HG02938 (cell line): ENCODE results near the gene UBL5.
A peak's percentile ranks its signal among the peaks of the same experiment; 100 is the strongest.
"Not testable (repeated sequence)": the region's sequence is repeated elsewhere in the genome, so short reads cannot be mapped to it uniquely, and the experiment has no call there.

Source experiments
- ATAC-seq: cut with Tn5 transposase; IDR thresholded peaks from one replicate; pipeline ENCODE4 v1.9.1; 2021; ENCODE audit warnings: mild to moderate bottlenecking, moderate library complexity; ENCODE audit not compliant: unreplicated experiment

Gene UBL5

DNA sequence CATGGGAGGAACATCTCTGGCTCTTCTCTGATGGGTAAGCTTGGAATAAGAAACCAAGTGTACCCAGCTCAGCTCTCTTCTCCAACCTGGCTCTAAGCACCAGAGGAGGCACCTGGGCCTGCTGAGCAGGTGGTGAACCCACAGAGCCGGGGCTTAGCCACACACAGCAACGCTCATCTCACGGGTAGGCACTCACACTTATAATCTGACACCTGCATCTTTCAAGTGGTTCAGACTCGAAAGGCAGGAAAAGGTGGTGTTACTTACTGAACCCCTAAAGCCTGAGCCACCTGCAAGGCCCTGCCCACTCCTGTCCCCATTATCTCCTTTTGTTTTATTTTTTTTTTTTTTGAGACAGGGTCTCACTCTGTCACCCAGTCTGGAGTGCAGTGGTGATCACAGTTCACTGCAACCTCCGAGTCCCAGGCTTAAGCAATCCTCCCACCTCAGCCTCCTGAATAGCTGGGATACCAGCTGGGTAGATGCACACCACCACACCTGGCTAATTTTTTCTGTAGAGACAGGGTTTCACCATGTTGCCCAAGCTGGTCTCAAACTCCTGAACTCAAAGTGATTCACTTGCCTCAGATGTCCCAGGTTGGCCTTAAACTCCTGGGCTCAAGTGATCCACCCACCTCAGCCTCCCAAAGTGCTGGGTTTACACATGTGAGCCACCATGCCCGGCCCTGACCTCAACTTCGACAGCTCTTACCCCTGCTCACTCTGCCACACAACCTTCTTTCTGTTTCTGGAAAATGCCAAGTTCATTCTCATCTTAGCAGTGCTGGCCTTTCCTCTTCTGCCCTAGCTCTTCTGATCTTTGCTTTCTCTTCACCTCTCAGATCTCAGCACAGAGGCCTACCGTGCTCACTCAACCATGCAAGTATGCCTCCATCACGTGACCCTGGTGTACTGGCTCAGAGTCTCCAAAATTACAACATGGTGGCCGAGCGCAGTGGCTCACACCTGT is 18.6 kb upstream of the UBL5 start:
- ATAC-seq = no peak

GRCh38 chr19:9811139-9811538 is 16.6 kb upstream of the UBL5 start:
- ATAC-seq = no peak

DNA sequence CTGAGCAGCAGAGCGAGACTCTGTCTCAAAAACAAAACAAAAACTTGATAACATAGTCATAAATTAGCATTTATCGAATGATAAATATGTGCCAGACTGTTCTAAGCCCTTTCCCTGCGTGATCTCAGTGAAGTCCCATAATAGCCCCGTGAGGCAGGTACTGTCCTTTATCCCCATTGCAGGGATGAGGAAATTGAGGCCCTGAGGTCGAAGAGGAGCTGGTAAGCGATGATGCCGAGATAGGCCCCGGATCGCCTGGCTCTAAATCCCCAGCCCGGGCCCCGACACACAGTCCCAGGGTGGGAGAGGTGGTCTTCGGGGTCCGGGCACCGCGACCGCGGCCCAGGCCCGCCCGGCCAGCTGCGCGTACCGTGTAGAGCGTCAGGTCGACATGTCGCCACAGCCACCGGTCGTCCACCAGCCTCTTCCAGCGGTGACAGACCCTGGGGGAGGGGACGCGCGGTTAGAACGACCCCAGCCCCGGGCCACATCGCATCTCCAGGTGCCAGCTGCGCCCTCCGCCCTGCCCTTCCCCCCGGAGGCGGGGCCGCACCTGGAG is 9.5 kb upstream of the UBL5 start:
- no peak for ATAC-seq

DNA sequence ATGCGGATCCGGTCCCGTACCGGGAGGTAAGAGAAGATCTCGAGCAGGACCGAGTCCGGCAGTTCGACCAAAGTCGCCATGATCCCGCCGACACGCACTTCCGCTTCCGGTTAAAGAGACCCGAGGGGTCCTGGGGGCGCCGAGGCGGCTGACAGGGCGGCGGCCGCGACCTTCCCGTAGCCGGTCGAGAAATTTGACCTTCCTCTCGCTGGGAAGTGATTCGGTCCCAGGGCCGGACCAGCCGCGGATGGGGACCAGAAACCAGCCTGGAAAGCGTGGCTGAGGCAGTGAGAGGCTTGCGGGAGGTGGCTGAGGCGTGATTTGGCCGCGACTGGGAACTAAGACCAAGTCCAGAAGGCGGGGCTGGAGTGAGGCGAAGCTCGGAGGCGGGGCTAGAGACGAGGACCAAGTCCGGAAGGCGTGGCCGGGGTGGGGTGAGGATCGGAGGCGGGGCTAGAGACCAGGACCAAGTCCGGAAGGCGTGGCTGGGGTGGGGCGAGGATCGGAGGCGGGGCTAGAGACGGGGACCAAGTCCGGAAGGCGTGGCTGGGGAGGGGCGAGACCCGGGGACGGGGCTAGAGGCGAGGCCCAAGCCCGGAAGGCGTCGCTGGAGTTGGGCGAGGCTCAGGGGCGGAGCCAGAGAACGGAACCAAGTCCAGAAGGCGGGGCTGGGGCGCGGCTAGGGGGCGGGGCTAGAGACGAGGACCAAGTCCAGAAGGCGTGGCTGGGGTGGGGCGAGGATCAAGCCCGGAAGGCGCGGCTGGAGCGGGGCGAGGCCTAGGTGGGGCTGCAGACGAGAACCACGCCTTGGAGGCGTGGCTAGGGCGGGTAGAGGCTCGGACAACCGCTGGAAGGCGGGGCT is 8.8 kb upstream of the UBL5 start, which contains the start of gene FBXL12:
TSS of gene FBXL12 (minus strand) at position 346 of the 862 bp plus-strand sequence. CDS start at position 80, 266 bp downstream.
- ATAC-seq = peak; percentile 83

DNA sequence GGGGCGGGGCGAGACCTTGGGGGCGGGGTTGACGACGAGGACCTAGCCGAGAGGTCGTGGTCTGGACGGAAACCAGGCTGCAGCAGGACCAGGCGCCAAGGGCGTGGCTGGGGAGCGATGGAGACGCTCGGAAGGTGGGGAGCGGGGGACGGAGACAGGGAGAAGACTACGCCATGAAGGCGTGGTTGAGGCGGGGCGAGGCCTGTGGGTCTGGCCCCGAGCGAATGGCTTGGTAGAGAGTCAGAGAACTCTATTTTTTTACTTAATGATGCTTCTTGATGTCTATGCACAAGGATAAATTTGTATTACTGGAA is 8.2 kb upstream of the UBL5 start:
- ATAC-seq = no peak

GRCh38 chr19:9820034-9820433 is 7.7 kb upstream of the UBL5 start:
- not testable (repeated sequence) for ATAC-seq

DNA sequence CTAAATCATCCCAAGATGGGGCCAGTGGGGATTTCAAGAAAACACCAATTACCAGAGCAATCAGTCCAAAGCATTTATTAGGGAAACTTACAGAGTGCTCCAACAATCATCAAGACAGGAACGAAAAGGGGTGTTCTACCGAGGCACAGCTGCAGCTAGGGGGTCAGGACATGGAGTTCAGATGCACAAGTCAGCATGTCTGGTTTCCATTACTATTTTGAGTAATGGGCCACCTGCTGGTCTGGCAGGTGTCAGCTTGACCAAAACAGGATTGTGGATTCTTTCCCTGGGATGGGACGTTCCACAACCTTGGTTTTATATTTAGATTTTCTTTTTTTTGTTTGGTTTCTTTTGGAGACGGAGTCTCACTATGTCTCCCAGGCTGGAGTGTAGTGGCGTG is 3.9 kb upstream of the UBL5 start:
- ATAC-seq = no peak

GRCh38 chr19:9828551-9829063 is 889 bp downstream of the UBL5 start:
- no peak for ATAC-seq

DNA sequence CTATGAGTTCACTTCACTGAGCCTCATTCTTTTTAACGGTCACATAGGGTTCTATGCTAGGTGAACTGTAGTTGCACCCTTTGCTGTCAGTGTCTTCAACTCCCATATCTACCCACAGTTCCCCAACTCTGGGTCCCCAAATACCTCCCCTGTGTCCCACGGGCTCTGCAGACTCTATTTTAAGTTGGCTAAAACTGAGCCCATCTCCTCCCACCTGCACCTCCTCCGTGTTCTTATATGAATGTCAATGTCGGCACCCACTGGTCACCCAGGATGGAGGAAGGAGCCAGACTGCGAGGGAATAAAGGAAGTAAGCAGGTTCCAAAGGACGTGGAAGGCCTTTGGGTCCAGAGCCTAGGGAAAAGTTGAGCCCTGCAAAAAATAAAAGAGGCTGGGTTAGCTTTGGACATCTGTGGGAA is 6.6 kb downstream of the UBL5 start:
- ATAC-seq = no peak

DNA sequence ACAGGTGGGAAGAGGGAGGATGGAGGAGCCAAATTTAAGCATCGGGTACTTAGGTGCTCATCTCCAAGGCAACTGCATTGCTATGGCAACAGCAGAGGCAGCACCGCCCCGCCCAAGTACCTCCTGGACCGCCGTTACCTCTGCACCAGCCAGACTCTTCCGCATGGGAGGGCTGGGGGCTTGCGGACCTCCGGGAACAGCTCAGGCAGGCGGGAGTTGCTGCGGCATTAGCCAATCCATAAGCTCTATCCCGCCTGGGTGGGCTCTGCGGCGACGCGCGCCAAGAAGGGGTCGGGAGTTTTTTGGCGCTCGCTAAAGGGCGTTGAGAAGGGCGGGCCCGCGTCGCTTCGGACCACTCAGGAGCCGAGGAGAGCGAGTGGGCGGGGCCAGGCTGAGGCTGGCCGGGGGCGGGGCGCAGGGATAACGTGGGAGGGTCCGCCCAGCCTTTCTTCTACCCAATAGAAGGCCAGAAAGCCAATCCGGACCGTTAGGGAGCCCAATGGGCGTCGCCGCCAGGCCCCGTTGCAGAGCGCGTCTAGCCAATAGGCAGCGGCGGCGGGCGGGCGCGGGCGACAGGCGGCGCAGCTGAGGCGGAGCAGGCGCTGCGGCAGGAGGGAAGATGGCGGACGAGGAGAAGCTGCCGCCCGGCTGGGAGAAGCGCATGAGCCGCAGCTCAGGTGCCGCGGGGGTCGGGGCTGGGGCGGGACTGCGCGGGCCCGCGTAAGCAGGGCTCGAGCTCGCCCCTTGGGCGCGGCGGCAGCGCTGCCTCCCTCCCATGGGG is 7.2 kb downstream of the UBL5 start, which contains the start of gene PIN1:
TSS of gene PIN1 (plus strand) at position 593 of the 781 bp plus-strand sequence. CDS start at position 620, 27 bp downstream.
- peak; percentile 94 for ATAC-seq

DNA sequence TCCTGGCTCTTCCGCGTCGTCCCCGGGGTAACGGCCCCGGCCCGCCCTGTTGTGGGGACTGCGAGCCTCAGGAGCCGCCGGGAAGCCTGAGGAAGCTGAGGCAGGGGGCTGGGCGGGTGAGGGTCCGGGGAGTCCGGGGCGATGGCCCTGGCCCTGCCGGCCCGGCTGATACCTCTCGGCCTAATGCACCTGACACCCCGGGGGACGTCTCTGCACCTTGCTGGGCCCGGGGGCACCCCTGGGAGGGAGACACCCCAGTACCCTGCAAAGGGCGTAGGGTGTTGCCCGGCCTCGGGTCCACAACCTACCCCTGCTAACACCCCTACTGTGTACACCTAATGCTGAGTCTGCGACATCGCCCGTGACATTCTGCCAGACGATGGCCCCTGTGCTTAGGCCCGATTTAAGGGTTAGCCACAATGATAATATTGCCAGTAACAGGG is 7.8 kb downstream of the UBL5 start:
- no peak for ATAC-seq

- ATAC-seq = no peak
Observed at GRCh38 chr19:9836021-9836420, 8.3 kb downstream of the UBL5 start.

DNA sequence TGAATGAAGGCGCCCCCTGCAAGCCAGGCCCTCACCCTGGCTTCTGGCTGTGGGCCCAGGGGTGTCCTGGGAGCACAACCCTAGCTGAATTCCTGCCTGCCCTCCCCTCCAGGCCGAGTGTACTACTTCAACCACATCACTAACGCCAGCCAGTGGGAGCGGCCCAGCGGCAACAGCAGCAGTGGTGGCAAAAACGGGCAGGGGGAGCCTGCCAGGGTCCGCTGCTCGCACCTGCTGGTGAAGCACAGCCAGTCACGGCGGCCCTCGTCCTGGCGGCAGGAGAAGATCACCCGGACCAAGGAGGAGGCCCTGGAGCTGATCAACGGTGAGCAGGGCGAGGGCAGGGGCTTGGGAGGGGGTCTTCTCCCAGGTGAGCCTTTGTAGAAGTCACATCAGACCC is 10.6 kb downstream of the UBL5 start:
- ATAC-seq = no peak

GRCh38 chr19:9839415-9839814 is 11.7 kb downstream of the UBL5 start:
- no peak for ATAC-seq

GRCh38 chr19:9842834-9843625 is 15.3 kb downstream of the UBL5 start:
- no peak for ATAC-seq

GRCh38 chr19:9843626-9844273 is 16.0 kb downstream of the UBL5 start:
- ATAC-seq = not testable (repeated sequence)

DNA sequence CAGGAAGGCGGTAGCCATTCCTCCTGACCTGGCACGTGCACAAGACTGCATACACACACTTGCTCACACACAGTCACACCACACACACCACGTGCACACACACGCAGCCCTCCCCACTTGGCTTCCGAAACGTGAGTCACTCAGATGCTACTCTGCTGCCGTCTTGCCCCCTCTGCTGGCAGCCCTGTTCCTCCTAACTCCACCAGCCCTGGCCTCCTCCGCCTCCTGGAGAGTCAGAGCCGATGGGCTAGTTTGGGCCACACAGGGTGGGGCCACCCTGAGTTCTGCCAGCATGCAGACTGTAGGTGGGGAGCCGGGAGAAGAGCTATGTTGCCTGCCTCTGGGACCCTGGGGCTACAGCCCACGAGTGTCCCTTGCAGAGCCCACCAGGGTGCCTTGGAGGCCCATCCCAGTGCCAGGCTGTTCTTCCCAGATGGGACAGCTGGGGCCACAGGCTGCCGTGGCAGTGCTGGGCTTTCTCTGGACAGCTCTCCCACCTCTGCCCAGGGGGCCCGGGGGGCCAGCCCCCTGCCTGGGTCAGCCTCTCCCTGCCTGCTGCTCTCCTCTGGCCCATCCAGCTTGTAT is 19.5 kb downstream of the UBL5 start:
- no peak for ATAC-seq

DNA sequence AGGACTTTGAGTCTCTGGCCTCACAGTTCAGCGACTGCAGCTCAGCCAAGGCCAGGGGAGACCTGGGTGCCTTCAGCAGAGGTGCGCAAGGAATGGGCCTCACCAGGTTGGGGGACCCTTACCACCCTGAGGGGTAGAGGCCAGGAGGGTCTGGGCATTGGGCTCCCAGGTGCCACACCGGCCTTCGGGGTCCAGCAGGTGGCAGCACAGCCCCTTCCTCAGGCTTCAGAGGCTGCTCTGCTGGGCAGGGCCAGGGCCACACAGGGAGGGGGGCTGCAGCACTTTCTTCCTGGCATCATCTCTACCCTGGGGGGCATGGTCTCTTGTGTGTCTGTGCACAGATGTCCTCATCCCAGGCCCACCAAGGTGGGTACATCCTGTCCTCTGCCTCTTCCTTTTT is 20.3 kb downstream of the UBL5 start:
- no peak for ATAC-seq

- ATAC-seq = no peak
Observed at GRCh38 chr19:9848762-9849161, 21.0 kb downstream of the UBL5 start.
